ENCODE measurements around the gene SPOUT1. TPM values are rescaled to one million over a fixed set of nuclear protein-coding genes. Genes with fewer than 3 reads are reported as not detected.

SPOUT1 gene
- total RNA-seq, 1 donor from 2014 or later = 66.7 TPM

DNA sequence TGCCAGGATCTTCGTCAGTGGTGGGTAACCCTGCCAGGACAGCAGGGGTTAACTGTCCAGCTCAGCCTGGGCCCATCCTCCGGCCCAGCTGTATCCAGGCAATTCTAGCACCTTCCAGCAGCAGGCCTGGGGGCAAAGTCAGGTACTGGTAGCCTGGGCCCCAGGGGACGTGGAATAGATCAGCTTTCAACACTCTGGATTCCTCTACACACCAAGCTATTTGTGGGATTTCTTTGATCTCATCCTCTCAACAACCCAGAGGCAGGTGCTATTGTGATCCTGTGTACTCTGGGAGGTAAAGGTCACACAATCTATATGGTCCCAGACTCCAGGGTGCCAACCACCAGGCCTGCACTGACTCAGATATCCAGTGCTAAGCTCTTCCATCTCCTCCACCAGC, 8.7 kb upstream of the SPOUT1 start:
- no peak for DNase-seq (ENCODE audit: low read depth, low spot score)
- Mint-ChIP-seq H3K4me1 (no peaks in the 10 kb centered on the region), H3K9me3 (no peaks in the 10 kb centered on the region), H3K27ac (ENCODE audit: unreplicated experiment) (no peak overlapping the region), H3K36me3 (ENCODE audit: low read depth) (peaks cover 7% of the 10 kb centered on the region), H3K4me3 (no peak overlapping the region), H3K27me3 (ENCODE audit: low read depth) (no peaks in the 10 kb centered on the region)
- TF ChIP-seq, protein P1, sequence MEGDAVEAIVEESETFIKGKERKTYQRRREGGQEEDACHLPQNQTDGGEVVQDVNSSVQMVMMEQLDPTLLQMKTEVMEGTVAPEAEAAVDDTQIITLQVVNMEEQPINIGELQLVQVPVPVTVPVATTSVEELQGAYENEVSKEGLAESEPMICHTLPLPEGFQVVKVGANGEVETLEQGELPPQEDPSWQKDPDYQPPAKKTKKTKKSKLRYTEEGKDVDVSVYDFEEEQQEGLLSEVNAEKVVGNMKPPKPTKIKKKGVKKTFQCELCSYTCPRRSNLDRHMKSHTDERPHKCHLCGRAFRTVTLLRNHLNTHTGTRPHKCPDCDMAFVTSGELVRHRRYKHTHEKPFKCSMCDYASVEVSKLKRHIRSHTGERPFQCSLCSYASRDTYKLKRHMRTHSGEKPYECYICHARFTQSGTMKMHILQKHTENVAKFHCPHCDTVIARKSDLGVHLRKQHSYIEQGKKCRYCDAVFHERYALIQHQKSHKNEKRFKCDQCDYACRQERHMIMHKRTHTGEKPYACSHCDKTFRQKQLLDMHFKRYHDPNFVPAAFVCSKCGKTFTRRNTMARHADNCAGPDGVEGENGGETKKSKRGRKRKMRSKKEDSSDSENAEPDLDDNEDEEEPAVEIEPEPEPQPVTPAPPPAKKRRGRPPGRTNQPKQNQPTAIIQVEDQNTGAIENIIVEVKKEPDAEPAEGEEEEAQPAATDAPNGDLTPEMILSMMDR (conservative IDR thresholded peaks at IDR 0.05) = no peak

DNA sequence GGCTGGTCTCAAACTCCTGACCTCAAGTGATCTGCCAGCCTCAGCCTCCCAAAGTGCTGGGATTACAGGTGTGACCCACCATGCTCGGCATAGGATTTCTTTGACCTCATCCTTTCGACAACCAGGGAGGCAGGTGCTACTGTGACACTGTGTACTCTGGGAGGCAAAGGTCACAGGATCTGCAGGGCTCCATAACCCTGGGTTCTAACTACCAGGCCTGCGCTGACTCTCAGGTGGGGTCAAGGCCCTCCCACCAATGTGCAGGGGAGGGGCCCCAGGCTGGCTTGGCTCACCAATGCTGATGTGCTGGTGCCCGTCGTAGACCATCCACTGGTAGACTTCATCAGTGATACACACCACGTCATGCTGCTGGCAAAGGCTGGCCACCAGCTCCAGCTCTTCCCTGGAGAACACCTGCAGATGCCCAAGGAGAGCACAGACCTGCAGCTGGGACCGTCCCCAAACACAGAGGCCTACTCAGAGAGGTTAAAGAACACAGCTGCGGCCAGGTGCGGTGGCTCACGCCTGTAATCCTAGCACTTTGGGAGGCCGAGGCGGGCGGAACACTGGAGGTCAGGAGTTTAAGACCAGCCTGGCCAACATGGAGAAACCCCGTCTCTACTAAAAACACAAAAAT, 7.0 kb upstream of the SPOUT1 start:
- no peak overlapping the region for H3K4me3 Mint-ChIP-seq
- no peaks in the 10 kb centered on the region for H3K4me1 Mint-ChIP-seq
- no peaks in the 10 kb centered on the region for H3K9me3 Mint-ChIP-seq
- no peak for DNase-seq (ENCODE audit: low read depth, low spot score)
- no peaks in the 10 kb centered on the region for H3K27me3 Mint-ChIP-seq (ENCODE audit: low read depth)
- peaks cover 4% of the 10 kb centered on the region for H3K36me3 Mint-ChIP-seq (ENCODE audit: low read depth)
- no peak overlapping the region for H3K27ac Mint-ChIP-seq (ENCODE audit: unreplicated experiment)
- TF ChIP-seq, protein P1 (conservative IDR thresholded peaks at IDR 0.05) = no peak

DNA sequence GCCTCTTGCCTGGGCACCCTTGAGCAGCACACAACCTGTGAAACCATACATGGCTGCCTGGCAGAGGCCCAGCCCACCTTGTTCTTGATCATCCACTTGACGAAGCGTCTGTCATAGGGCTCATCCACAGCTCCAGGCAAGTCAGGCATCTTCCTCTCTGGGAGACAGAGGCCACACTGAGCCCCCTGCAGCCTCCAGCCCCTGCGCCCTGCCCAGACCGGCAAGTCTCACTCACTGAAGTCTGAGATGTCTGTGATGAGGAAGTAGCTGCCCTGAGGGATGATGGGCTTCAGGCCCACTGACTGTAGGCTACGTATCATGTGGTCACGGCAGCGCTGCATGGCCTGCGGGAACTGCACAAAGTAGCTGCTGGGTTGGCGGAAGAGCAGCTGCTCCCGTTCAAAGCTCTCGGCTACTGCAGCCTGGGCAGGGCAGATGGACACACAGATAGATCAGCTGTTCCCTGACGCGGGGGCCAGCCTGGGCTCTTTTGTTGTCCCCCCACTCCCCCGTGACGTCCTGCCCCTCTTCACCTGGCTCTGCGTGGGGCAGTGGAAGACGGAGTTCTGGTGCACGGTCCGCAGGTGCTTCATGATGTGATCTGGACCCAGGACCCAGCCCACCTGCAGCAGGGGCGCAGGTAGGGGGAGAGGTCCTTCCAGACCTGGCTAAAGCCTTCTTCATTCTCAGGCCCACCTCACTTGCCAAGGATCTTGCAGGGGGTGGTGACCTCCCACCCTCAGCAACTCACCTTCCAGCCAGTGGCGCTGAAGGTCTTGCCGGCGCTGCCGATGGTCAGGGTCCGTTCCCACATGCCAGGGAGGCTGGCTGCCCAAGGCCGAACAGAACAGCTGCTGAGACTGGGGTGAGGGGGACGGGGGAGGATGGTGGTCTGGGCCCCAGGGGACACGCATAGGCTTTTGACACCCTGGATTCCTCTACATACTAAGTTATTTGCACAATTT, 5.9 kb upstream of the SPOUT1 start:
- H3K4me3 Mint-ChIP-seq = no peak overlapping the region
- TF ChIP-seq, protein P1 (conservative IDR thresholded peaks at IDR 0.05) = no peak
- DNase-seq (ENCODE audit: low read depth, low spot score) = no peak
- H3K27me3 Mint-ChIP-seq (ENCODE audit: low read depth) = no peaks in the 10 kb centered on the region
- peaks cover 4% of the 10 kb centered on the region for H3K36me3 Mint-ChIP-seq (ENCODE audit: low read depth)
- H3K9me3 Mint-ChIP-seq = no peaks in the 10 kb centered on the region
- H3K4me1 Mint-ChIP-seq = no peaks in the 10 kb centered on the region
- H3K27ac Mint-ChIP-seq (ENCODE audit: unreplicated experiment) = no peak overlapping the region

DNA sequence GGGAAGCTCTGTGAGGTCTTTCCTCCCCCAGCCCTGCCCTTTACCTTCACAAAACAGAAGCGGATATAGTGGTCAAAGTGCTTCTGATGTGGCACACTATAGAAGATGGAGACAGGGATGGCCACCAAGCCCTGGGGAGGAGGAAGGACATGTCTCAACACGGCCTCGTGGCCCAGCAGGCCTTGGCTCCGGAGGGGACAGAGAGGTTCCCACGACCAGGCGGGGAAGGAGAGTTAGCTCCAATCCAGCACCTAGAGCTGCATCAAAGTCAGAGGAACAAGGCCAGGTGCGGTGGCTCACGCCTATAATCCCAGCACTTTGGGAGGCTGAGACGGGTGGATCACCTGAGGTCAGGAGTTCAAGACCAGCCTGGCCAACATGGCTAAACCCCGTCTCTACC, 4.1 kb upstream of the SPOUT1 start:
- no peak overlapping the region for H3K4me3 Mint-ChIP-seq
- H3K27me3 Mint-ChIP-seq (ENCODE audit: low read depth) = peaks cover 2% of the 10 kb centered on the region
- no peak for DNase-seq (ENCODE audit: low read depth, low spot score)
- H3K9me3 Mint-ChIP-seq = no peaks in the 10 kb centered on the region
- TF ChIP-seq, protein P1 (conservative IDR thresholded peaks at IDR 0.05) = no peak
- peaks cover 10% of the 10 kb centered on the region for H3K4me1 Mint-ChIP-seq
- no peak overlapping the region for H3K27ac Mint-ChIP-seq (ENCODE audit: unreplicated experiment)
- H3K36me3 Mint-ChIP-seq (ENCODE audit: low read depth) = peaks cover 4% of the 10 kb centered on the region

DNA sequence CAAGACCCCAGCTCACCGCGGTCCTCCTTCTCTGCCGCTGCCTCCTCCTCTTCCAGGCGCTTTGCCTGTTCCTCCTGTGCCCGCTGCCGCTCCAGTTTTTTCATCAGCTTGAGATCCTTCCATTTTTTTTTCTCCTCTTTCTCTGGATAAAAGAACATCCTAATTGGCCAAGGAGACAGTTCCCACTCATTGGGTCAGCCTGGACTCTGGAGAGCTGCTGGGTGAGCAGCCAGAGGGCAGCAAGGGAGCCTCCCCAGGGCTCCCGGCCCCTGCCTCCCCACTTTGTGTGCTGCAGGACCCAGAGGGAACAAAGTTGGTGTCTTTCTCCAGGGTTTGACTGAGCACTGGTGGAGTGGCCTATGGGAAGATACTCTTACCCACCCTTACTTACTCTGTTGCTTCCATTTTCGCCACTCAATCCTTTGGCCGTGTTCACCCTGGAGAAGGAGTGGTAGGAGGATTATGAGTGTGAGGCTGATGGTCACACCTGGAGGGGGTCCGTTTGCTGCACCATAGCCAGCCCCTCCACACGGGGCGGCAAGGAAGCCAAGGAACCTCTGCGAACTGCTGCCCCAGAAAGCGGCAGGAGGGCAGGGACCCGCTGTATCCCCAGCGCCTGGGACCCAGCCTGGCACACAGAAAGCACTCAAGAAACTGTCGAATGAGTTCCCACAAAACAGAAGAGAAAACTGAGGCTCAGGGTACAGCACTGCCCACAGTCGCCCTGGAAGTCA, 708 bp downstream of the SPOUT1 start:
- Mint-ChIP-seq H3K36me3 (ENCODE audit: low read depth) (no peaks in the 10 kb centered on the region), H3K9me3 (no peaks in the 10 kb centered on the region), H3K27ac (ENCODE audit: unreplicated experiment) (peak overlapping the region; percentile 91), H3K27me3 (ENCODE audit: low read depth) (peaks cover 2% of the 10 kb centered on the region), H3K4me3 (peak overlapping the region; percentile 94), H3K4me1 (peaks cover 17% of the 10 kb centered on the region)
- TF ChIP-seq, protein P1 (conservative IDR thresholded peaks at IDR 0.05) = no peak
- no peak for DNase-seq (ENCODE audit: low read depth, low spot score)

All from neural crest cell (in vitro differentiated cells).